Stimulated activated CD8-positive, alpha-beta memory T cell treated with anti-CD3 and anti-CD28 coated beads, Interleukin-12 subunit alpha, Interleukin-12 subunit beta, amount 100 ng/mL, for 24 hours (primary cell): Measurements from ENCODE around the gene ZNF37A.
"Not testable (repeated sequence)": the region's sequence is repeated elsewhere in the genome, so short reads cannot be mapped to it uniquely, and the experiment has no call there.

Experiments used
- DNase-seq: peaks from one replicate; pipeline ENCODE4 v3.0.0-alpha.2; 2020; ENCODE audit errors: extremely low read depth

The ZNF37A gene

DNA sequence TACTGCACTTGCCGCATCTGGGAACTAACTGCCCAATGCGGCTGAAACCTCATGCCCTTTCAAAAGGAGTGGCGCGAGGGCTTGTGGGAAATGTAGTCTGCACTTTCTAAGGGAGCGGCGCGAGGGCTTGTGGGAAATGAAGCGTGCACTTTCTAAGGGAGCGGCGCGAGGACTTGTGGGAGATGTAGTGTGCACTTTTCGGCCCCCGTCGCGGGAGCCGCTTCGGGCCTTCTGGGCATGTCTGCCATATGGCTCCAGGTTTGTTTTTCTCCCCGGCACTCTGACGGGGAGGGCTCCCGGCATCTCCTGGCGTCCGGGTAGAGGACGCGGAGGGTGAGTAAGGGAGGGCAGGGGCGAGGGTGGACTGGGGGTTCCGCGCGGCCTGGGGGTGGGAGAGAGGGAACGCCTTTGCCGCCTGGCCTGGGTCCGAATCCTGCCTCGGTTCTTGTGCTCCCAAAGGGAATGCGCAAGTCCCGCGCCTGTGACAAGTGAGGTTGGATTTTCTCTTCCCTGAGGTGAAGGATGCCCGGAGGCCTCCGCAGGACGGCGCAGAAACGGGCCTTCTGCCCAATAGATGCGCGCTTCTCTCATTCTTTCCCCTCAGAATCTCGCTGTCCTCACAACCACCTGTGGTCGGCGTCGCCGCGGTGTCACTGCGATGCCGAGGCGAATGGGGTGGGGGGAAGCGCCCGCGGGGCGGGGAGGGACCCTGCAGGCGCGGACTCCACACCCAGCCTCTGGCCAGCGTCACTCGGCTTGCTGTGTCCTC lies at the start of gene ZNF37A:
TSS of gene ZNF37A (plus strand) at position 180 of the 769 bp plus-strand sequence. CDS start 2,281 bp downstream, outside the sequence.
- peak; percentile 71 for DNase-seq

DNA sequence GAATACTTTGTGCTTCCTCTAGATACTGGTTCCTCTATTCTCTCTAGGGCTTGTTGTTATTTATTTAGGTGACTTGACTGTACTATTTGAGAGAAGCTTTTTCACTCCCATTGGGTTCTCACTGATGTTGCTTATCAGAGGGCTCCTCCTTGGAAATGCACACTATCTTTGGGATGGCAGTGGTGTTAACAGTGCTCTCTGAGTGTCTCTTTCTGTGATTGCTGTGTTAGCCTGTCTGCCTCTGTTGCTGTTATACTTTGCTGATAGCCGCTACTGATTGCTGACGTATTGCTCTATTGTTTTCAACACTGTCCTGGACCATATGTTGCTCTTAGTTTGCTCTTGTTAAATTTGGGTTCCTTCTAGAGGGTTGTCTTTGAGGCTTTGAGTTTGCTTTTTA lies 49.0 kb upstream of the ZNF37A start:
- DNase-seq: no peak

DNA sequence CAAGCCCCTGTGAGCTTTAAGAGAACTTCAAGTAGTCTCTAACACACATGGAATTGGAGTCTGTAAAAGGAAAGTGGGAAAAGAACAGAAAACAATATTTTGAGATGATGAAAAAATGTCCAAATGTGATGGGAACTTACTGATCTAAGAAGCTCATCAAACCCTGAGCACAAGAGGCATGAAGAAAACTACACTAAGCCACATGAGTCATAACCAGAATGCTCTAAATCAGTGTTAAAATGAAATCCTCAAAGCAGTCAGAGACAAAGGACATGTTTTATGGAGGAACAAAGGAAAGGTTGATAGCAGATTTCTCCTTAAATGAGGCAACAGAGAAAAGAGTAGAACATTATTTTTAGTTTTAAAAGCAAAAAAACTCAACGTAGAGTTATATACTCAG lies 46.5 kb upstream of the ZNF37A start:
- DNase-seq: no peak

DNA sequence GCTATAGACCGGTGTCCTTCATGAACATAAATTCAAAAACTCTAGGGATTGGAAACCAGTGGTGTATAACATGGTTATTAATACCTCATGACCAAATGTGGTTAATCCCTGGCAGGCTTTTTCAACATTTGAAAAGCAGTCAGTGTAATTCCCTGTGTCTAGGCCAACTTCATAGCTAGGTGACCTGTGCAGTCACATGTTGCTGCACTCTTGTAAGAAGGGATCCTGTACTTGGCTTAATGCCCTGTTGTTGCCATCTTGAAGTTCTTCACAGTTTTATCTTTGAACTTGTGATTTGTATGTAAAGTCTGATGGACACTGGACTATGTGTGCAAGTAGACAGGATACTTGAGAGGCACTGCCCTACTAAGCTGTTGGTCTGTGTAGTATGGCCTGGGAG lies 43.9 kb upstream of the ZNF37A start:
- DNase-seq: no peak

DNA sequence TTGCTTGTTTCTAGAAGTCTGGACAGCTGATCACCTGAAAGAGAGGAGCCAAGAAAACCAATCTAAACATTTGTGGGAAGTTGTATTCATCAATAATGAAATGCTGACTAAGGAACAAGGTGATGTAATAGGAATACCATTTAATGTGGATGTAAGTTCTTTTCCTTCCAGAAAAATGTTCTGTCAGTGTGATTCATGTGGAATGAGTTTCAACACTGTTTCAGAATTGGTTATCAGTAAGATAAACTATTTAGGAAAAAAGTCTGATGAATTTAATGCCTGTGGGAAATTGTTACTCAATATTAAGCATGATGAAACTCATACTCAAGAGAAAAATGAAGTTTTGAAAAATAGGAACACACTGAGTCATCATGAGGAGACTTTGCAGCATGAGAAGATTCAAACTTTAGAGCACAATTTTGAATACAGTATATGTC lies 39.8 kb upstream of the ZNF37A start:
- no peak for DNase-seq

DNA sequence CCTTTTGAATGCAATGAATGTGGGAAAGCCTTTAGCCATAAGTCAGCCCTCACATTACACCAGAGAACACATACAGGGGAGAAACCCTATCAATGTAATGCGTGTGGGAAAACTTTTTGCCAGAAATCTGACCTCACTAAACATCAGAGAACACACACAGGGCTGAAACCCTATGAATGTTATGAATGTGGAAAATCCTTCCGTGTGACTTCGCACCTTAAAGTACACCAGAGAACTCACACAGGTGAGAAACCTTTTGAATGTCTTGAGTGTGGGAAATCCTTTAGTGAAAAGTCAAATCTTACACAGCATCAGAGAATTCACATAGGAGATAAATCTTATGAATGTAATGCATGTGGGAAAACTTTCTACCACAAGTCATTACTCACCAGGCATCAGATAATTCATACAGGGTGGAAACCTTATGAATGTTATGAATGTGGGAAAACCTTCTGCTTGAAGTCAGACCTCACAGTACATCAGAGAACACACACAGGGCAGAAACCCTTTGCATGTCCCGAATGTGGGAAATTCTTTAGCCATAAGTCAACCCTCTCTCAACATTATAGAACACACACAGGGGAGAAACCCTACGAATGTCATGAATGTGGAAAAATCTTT lies 38.8 kb upstream of the ZNF37A start:
- DNase-seq: not testable (repeated sequence)

DNA sequence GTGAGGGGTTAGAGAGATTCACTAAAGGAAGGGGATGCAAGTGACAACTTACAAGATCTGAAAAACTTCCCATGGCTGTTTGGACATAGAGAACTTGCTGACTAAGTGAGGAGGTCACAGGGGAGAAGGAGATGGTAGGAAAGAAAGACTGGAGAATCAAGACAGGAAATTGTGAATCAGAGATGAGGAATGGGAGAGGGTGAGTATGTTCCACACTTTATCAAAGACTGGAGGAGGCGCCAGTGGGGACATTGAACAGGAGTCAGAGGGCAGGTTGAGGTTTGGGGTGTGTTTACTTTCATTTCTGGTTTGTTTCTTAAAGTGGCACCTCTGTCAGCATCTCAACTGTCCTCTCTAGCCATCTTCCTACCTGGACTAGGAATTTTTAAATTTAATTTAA lies 24.5 kb upstream of the ZNF37A start:
- not testable (repeated sequence) for DNase-seq

DNA sequence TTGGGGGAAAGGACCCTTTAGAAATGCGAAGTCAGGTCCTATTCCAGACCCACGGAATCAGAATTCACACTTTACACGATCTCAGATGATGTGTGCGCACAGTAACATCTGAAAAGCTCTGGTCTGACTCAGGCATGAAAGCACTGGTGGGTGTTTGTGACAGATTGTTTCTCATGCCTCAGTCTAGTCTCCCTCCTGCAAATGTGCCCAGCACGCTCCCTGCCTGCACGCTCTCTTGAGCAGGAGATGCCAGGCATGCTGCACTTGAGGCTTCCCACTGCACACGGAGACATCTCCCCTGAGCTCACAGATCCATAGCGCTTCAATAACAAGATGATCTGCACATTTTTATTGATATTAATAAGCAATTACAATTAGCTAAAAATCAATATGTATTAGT lies 23.6 kb upstream of the ZNF37A start:
- no peak for DNase-seq

DNA sequence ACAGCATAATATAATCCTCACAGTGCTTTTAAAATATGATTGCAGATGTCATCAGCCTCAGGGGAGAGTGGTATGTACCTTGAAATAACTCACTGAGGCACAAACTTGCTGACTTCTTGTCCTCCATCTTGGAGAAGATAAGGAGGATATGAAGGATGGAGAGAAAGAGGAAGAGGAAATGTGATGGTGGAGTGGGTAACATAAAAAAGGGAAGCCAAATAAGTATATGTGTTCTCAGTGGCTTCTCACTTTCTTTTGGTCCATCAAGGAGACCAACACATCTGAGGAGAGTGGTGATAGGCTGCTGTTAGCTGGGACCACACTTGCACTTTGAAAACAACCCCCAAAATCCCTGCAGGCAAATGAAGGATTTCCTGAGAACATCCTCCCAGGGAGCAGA lies 21.6 kb upstream of the ZNF37A start:
- DNase-seq: no peak

DNA sequence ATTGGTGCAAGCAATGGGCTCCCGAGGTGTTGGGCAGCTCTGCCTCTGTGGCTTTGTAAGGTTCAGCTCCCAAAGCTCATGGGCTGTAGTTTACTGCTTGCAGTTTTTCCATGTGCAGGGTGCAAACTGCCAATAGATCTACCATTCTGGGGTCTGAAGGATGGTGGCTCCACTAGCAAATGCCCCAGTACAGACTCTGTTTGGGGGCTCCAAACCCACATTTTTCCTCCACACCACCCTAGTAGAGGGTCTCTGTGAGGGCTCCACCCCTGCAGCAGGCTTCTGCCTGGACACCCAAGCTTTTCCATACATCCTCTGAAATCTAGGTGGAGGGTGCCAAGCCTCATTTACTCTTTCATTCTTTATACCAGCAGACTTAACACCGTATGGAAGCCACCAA lies 17.4 kb upstream of the ZNF37A start:
- DNase-seq: no peak

DNA sequence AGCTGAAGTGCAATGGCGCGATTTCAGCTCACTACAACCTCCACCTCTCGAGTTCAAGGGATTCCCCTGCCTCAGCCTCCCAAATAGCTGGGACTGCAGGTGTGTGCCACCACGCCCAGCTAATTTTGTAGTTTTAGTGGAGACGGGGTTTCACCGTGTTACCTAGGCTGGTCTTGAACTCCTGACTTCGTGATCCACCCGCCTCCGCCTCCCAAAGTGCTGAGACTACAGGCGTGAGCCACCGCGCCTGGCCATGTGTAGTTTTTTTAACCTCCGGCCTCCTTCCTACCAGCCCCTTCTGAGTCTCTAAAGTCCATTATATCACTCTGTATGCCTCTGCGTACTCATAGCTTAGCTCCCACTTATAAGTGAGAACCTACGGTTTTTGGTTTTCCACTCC lies 819 bp upstream of the ZNF37A start:
- DNase-seq: not testable (repeated sequence)

DNA sequence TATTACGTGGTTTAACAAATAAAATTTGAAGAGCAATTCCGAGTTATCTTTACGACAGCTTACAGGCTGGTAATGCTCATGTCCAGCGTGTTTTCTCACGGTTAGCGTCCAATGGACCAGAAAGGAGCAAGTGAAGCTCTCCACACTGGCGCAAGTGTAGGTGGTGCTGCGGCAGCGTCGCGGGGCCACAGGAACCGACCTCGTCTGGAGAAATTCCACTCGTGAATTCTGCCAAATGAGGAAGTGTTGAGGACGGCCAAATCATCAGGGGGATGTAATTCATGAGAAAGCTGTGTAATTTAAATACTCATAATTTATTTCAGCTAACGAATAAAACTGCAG lies 350 bp upstream of the ZNF37A start:
- DNase-seq: no peak

DNA sequence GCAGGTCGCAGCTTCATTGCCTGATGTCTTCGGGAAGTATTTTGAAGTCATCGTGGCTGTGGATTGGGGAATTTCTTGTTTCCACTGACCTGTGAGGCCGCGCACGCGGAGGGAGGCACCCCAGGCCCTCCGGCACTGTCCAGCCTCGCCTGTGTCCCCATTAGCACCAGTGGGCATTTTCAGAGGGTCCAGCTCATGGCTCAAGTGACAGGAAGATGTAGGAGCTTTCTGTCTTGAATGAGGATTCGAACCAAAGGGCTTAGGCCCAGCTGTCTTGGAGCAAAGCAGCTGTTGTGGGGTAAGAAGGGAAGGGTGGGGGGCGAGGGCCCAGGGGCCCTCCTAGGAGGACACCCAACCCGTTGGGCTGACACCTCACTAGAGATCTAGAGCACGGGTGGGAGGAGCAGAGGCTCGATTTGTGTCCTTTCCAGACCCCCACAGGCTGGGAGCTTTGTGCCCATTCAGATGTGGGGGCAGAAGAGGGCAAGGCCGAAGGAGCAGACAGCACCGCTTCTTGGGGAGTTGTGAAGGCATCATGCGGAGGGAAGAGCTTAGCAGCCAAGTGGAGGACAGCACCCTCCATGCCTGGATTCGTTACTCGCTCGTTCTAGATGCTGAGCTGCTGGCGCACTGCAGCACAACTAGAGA lies 914 bp downstream of the ZNF37A start:
- DNase-seq: no peak

DNA sequence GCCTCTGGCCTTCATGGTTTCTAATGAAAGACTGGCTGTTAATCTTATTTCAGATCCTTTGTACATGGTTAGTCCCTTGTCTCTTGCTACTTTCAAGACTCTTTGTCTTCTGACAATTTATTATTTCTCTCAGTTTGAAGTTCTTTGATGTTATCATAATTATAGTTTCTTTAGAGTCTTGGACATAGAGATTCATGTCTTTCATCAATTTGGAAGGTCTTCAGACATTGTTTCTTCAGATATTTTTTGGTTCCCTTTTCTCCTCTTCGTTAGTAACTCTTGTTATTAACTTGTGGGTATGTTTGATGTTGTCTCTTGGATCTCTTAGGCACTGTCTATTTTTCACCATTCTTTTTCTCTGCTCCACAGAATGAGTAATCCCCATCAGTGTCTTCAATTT lies 8.7 kb downstream of the ZNF37A start:
- DNase-seq: no peak

DNA sequence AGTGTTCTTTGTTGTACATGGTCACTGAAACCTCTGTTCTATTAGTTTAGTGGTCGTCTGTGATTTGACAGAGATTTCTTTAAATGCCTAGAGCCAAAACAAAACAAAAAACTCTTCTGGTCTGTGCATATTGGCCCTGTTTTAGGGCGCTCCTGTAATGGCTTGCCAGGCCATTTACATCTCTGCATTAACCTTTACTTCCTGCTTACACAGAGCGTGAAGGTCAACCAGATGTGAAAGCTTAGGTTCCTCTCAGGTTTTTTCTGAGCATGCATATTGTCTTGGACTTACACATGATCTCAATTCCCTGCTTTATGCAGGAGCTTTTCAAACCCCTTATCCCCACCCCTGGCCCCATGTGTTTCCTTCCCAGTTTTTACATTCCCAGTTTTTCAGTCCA lies 9.6 kb downstream of the ZNF37A start:
- DNase-seq: no peak

DNA sequence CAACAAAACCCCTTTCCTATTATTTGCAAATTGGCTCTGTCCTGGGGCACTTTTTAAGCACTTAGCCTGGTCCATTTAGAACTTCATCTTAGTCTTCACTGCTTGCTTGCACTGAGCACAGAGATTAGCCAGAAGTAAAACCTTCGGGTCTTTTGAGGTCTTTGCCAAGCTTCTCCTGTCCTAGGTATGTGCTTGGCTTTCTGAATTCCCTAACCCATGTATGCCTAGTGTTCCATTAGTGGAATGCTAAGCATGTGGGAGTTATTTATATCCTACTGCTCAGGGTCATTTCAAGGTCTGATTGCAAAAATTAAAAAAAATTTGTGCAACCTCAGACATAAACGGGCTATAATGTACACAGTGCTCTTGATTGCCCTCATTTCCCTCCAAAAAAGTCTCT lies 18.0 kb downstream of the ZNF37A start:
- no peak for DNase-seq

DNA sequence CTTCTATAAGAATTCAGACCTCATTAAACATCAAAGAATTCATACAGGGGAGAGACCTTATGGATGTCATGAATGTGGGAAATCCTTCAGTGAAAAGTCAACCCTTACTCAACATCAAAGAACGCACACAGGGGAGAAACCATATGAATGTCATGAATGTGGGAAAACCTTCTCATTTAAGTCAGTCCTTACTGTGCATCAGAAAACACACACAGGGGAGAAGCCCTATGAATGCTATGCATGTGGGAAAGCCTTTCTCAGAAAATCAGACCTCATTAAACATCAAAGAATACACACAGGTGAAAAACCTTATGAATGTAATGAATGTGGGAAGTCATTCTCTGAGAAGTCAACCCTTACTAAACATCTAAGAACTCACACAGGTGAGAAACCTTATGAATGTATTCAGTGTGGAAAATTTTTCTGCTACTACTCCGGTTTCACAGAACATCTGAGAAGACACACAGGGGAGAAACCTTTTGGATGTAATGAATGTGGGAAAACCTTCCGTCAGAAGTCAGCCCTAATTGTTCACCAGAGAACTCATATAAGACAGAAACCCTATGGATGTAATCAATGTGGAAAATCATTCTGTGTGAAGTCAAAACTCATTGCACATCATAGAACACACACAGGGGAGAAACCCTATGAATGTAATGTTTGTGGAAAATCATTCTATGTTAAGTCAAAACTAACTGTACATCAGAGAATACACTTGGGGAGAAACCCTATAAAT lies 24.1 kb downstream of the ZNF37A start:
- no peak for DNase-seq

DNA sequence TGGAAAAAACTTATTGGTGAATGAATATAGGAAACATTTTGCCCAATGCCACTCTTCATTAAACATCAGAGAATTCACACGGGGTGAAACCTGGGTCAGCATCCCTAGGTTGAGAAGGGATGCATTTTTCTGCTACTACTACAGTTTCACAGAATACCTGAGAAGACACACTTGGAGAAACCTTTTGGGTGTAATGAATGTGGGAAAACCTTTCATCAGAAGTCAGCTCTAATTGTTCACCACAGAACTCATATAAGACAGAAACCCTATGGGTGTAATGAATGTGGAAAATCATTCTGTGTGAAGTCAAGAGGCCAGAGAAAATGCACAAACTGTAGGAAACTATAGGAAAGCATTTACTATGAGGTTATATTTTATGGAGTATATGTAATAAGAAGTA lies 24.9 kb downstream of the ZNF37A start:
- no peak for DNase-seq

DNA sequence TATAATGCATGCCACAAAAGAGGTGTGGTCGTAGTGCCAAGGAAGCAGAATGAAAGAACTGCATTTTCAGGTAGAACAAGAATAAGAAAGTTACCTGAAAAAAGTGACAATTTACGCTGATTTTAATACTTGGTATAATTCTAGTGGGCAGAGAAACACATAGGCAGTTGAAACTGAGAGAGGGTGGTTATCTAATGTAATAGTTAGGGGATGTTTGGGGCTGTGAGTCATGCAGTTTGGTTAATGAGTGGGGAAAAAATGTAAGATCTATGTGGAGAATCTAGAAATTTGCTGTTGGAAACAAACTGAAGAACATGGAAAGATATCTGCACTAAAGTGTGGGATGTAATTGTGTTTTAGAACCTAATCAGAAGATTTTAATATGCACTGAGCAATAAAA lies 33.7 kb downstream of the ZNF37A start:
- no peak for DNase-seq

DNA sequence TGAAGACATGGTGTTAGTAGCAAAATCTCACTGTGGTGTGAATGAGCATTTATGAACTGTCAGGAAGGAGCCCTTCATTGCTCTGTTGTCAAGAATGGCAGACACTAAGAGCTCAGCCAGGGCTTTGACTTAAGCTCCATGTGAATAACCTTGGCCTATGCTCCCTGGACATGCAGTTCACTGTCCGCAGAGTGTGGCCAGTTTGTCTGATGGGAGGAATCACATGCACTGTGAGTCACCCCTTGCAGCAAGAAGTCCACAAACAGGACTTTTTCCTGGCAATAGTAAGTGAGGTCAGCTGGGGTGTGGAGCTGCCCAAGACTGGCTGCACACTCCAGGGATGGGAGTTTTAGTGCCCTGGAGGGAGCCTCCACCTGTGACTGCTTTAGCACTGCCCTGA lies 49.5 kb downstream of the ZNF37A start:
- no peak for DNase-seq

DNA sequence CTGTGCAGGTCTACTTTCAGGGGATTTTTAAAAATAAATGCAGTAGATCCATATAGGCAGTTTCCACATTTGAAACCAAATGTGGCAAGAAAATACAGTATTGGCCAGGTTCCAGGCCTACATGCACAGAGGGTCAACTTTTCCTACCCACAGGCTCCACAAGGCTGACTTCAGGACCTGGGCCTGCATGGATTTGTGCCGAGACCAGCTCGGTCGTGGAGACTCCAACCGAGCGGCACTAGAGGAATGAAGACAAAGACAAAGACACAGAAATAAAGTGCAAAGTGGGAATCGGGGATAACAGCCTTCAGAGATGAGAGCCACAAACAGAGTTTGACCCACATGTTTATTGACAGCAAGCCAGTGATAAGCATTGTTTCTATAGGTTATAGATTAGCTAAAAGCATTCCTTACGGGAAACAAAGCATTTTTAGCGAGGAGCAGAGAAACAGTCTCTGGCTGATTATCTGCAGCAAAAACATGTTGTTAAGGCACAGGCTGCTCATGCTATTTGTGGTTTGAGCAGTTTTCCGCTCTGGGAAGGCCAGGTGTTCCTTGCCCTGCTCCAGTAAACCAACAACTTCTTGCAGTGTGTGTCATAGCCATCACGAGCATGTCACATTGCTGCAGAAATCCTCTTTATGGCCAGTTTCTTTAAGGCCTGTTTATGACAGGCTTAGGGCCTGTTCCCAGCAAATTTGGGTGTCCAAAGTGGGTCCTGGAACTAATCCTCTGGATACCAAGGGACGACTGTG lies 52.6 kb downstream of the ZNF37A start:
- no peak for DNase-seq

DNA sequence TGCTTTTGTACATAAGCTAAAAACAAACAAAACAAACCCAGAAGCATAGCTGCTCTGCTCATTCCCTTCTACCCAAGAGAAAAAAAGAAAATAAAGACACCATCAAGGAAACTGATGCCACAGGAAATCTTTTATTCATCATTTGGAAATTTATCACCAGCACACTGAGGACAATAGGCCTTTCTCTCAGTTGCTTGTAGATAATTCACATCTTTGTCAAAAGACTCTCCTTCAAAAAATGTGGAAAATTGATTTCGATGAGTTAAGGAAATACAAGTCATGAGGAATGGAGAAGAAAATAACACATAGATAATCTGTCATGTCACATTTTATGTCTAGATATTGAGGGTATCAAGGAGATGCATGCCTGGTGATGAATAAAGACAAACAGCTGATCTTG lies 53.5 kb downstream of the ZNF37A start:
- no peak for DNase-seq
